CD14-positive monocyte (primary cell): ENCODE measurements around the gene C5. TPM values are rescaled to one million over a fixed set of nuclear protein-coding genes. Genes with fewer than 3 reads are reported as not detected.
A peak's percentile ranks its signal among the peaks of the same experiment; 100 is the strongest.

Experiments used
- DNase-seq, 3 donors: peaks; one replicate each; pipeline ENCODE4 v3.0.0-alpha.2; 2011 to 2022
- H2AFZ ChIP-seq: 2 replicates; pipeline ENCODE4 v1.6.0; 2012; ENCODE audit warnings: mild to moderate bottlenecking, low read depth, low read length, inconsistent platforms; ENCODE audit not compliant: insufficient read depth, poor library complexity, severe bottlenecking
- H3K27ac ChIP-seq, 2 donors: 1 replicate in 1 of 2; 2 replicates in 1 of 2; pipeline ENCODE4 v1.5.1; 2012 to 2013; ENCODE audit warnings: low read length in 2 of 2, control low read depth in 1 of 2, inconsistent platforms in 1 of 2, low read depth in 1 of 2, mild to moderate bottlenecking in 1 of 2
- H3K27me3 ChIP-seq, 2 donors: one replicate each; pipeline versions ENCODE4 v1.6.0 to v1.6.1; 2011 to 2013; ENCODE audit warnings: low read length in 2 of 2; ENCODE audit not compliant: control insufficient read depth in 2 of 2, insufficient read depth in 2 of 2
- H3K36me3 ChIP-seq, 2 donors: replicated peaks in 1 of 2; 1 replicate in 1 of 2; 2 replicates in 1 of 2; pipeline versions ENCODE4 v1.5.1 to v1.6.1; 2012 to 2013; ENCODE audit warnings: low read length in 2 of 2, control low read depth in 1 of 2, inconsistent platforms in 1 of 2, mild to moderate bottlenecking in 1 of 2; ENCODE audit not compliant: insufficient read depth in 2 of 2, control insufficient read depth in 1 of 2
- H3K4me1 ChIP-seq, 2 donors: 1 replicate in 1 of 2; 2 replicates in 1 of 2; pipeline versions ENCODE4 v1.5.1 to v1.6.1; 2012 to 2013; ENCODE audit warnings: low read length in 2 of 2, control low read depth in 1 of 2, inconsistent platforms in 1 of 2, mild to moderate bottlenecking in 1 of 2, moderate library complexity in 1 of 2; ENCODE audit not compliant: insufficient read depth in 2 of 2, control insufficient read depth in 1 of 2
- H3K4me2 ChIP-seq: replicated peaks from 2 replicates; pipeline ENCODE3; 2012; ENCODE audit warnings: low read length, moderate library complexity, mild to moderate bottlenecking; ENCODE audit not compliant: poor library complexity, severe bottlenecking; ENCODE audit errors: extremely low read depth
- H3K4me3 ChIP-seq, 3 experiments: fragments of 200-600 bp in 1 of 3; sonication (generic) in 1 of 3; replicated peaks in 1 of 3; 1 replicate in 2 of 3; 2 replicates in 1 of 3; pipeline ENCODE4 v1.5.1; 2011 to 2013; ENCODE audit warnings: low read length in 3 of 3, mild to moderate bottlenecking in 3 of 3, control low read depth in 2 of 3, low read depth in 2 of 3, inconsistent platforms in 1 of 3, moderate library complexity in 1 of 3
- H3K79me2 ChIP-seq: 2 replicates; pipeline ENCODE4 v1.6.0; 2012; ENCODE audit warnings: mild to moderate bottlenecking, control low read depth, inconsistent platforms, low read length, moderate library complexity; ENCODE audit not compliant: insufficient read depth
- H3K9ac ChIP-seq: 2 replicates; pipeline ENCODE4 v1.6.0; 2017; ENCODE audit warnings: low read length, mild to moderate bottlenecking; ENCODE audit not compliant: insufficient read depth, poor library complexity, severe bottlenecking
- H3K9me3 ChIP-seq, 2 donors: replicated peaks in 1 of 2; 1 replicate in 1 of 2; 2 replicates in 1 of 2; pipeline versions ENCODE4 v1.5.1 to v1.6.1; 2012 to 2013; ENCODE audit warnings: low read length in 2 of 2, control low read depth in 1 of 2; ENCODE audit not compliant: control insufficient read depth in 1 of 2, insufficient read depth in 1 of 2
- H4K20me1 ChIP-seq: 2 replicates; pipeline ENCODE4 v1.6.0; 2012; ENCODE audit warnings: mild to moderate bottlenecking, low read length, control low read depth, moderate library complexity; ENCODE audit not compliant: insufficient read depth
- H3K27ac Mint-ChIP-seq, 7 donors: one replicate each; pipeline ENCODE4 v1.8.0; 2020; ENCODE audit warnings: mild to moderate bottlenecking in 7 of 7, mixed read lengths in 7 of 7, moderate library complexity in 6 of 7, inconsistent platforms in 2 of 7
- H3K27me3 Mint-ChIP-seq, 3 donors: one replicate each; pipeline ENCODE4 v1.8.0; 2021 to 2022; ENCODE audit warnings: low read depth in 3 of 3, mild to moderate bottlenecking in 3 of 3, mixed read lengths in 3 of 3, moderate library complexity in 3 of 3, inconsistent platforms in 1 of 3
- H3K36me3 Mint-ChIP-seq, 2 donors: one replicate each; pipeline ENCODE4 v1.8.0; 2020; ENCODE audit warnings: mixed read lengths in 2 of 2, inconsistent platforms in 1 of 2, mild to moderate bottlenecking in 1 of 2
- H3K4me1 Mint-ChIP-seq: one replicate; pipeline ENCODE4 v1.8.0; 2020; ENCODE audit warnings: mild to moderate bottlenecking, mixed read lengths
- H3K4me3 Mint-ChIP-seq, 2 donors: one replicate each; pipeline ENCODE4 v1.8.0; 2020; ENCODE audit warnings: mild to moderate bottlenecking in 2 of 2, mixed read lengths in 2 of 2, moderate library complexity in 1 of 2
- H3K9me3 Mint-ChIP-seq, 7 donors: one replicate each; pipeline ENCODE4 v1.8.0; 2020 to 2022; ENCODE audit warnings: mixed read lengths in 7 of 7, mild to moderate bottlenecking in 6 of 7, moderate library complexity in 6 of 7, inconsistent platforms in 2 of 7
- CTCF ChIP-seq: fragments of 200-600 bp; IDR thresholded peaks from one replicate; pipeline ENCODE4 v1.8.0; 2022; ENCODE audit warnings: antibody characterized with exemption, mild to moderate bottlenecking
- WGBS: methylation state at CpG from one replicate; pipeline ENCODE4 v1.1.5; 2013; ENCODE audit warnings: missing lambda C conversion rate; ENCODE audit not compliant: insufficient coverage; 5-methylcytosine and 5-hydroxymethylcytosine counted together
- intact Hi-C, 2 donors: fragments of 100-400 bp; cut with micrococcal nuclease; formaldehyde crosslinking; loops; one replicate each; pipeline versions ENCODE4 v1.15.0 to v1.15.1; 2023
- polyA plus RNA-seq, 3 donors: library from polyadenylated mRNA; depleted of rRNA in 1 of 3; unstranded in 2 of 3; stranded (reverse) in 1 of 3; fragments of 300-500 nt in 2 of 3; fragments of >200 nt in 1 of 3; fragmentation: Illumina TruSeq in 2 of 3; gene quantifications; 1 replicate in 2 of 3; 2 replicates in 1 of 3; pipeline ENCODE4 v1.2.3, GENCODE V29; 2012 to 2021

The C5 gene
- polyA plus RNA-seq, 3 donors = 0.66 to 3.5 (median 1.2) TPM

- Histone ChIP-seq H3K27ac (no peak overlapping the region), H4K20me1 (no peaks in the 10 kb centered on the region), H3K4me2 (no peak overlapping the region), H3K4me3 (no peak overlapping the region), H3K79me2 (no peaks in the 10 kb centered on the region), H3K9me3 (no peaks in the 10 kb centered on the region), H3K27me3 (no peaks in the 10 kb centered on the region), H3K9ac (no peak overlapping the region), H2AFZ (no peak overlapping the region), H3K4me1 (no peaks in the 10 kb centered on the region), H3K36me3 (no peaks in the 10 kb centered on the region)
- Mint-ChIP-seq H3K27me3 (no peaks in the 10 kb centered on the region), H3K4me1 (peaks cover 5% of the 10 kb centered on the region), H3K9me3 (peaks cover 0 to 6% (median 2%) of the 10 kb centered on the region in 7 donors), H3K4me3 (no peak overlapping the region), H3K36me3 (peaks cover 15 to 17% of the 10 kb centered on the region in 2 donors), H3K27ac (peak overlapping the region in 4 of 7 donors; percentile 1 to 33 (median 30))
- intact Hi-C loops = no loop called here
- no peak for DNase-seq
- no peak for TF ChIP-seq CTCF
- 87% methylated on average over 3 of the region's 6 CpGs for WGBS
These were observed 130.0 kb downstream of the C5 start for GRCh38 chr9:120919843-120920805.

DNA sequence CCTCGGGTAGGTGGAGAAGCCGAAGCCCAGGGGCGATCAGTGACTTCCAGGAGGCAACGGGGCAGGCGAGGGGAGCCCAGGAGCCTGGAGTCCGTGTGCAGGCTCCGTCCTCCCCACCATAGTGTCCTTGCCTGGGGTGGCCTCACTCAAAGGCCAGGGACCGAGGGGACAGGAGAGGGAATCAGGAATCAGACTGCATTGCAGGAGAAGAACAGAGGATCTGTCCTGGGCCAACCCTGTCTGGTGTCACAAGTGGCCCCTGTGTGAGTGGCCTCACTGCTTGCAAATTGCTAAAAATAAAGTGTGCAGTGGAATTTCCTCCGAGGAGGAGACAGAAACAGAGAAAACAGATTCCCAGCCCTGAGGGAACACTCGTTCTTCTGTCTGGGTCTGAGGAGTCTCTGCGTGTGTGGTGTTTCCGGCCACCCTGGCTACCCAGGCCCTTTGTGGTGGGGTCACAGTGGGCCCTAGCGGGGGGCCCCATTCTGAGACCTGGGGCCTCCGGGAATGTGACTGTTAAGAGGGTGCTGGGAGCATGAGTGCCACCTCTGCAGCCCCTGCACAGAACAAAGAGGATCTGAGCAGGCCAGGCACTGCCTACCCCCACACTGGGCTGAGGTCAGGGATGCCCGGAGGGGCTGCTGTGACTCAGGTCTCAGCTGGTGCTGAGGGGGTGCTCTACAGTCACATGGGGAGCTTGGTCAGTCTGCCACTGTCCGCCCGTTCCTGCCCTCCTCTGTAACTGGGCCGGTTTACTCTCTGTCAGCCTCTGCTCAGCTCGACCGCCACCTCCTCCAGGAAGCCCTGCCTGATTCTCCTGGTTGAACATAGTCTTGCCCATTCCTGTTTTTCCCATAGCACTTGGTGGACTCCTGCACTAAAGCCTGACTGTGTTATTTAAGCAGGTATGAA lies 130.9 kb downstream of the C5 start:
- peaks cover 0 to 6% (median 2%) of the 10 kb centered on the region in 7 donors for H3K9me3 Mint-ChIP-seq
- no peaks in the 10 kb centered on the region for H3K27me3 ChIP-seq
- H2AFZ ChIP-seq = no peak overlapping the region
- H3K4me1 Mint-ChIP-seq = peaks cover 5% of the 10 kb centered on the region
- H3K36me3 Mint-ChIP-seq = peaks cover 13 to 15% of the 10 kb centered on the region in 2 donors
- no peaks in the 10 kb centered on the region for H3K9me3 ChIP-seq
- H3K27ac ChIP-seq = no peak overlapping the region
- TF ChIP-seq CTCF = no peak
- peak overlapping the region in 2 of 7 donors; percentile 1 to 27 for H3K27ac Mint-ChIP-seq
- H4K20me1 ChIP-seq = no peaks in the 10 kb centered on the region
- no peaks in the 10 kb centered on the region for H3K36me3 ChIP-seq
- no peak overlapping the region for H3K9ac ChIP-seq
- no peaks in the 10 kb centered on the region for H3K79me2 ChIP-seq
- no peaks in the 10 kb centered on the region for H3K27me3 Mint-ChIP-seq
- peak overlapping the region in 1 of 2 donors; percentile 6 for H3K4me3 Mint-ChIP-seq
- H3K4me2 ChIP-seq = no peak overlapping the region
- intact Hi-C loops = no loop called here
- 93% methylated on average over 13 of the region's 20 CpGs for WGBS
- H3K4me1 ChIP-seq = no peaks in the 10 kb centered on the region
- no peak for DNase-seq
- H3K4me3 ChIP-seq = no peak overlapping the region
